RPMI7951 (cell line): ENCODE measurements around the gene FBXO41. TPM values are rescaled to one million over a fixed set of nuclear protein-coding genes. Genes with fewer than 3 reads are reported as not detected.

Experiments
- DNase-seq: peaks from one replicate; pipeline ENCODE4 v3.0.0-alpha.2; 2012; ENCODE audit warnings: low read depth
- total RNA-seq: library from RNA; depleted of rRNA; stranded (reverse); fragments of >200 nt; shearing (Covaris generic); gene quantifications from 2 replicates; pipeline ENCODE4 v1.2.3, GENCODE V29; 2014; rRNA removed

FBXO41 gene
- total RNA-seq, 1 experiment from 2014 or later, result 1.1 TPM

GRCh38 chr2:73212448-73213176 is 71.7 kb downstream of the FBXO41 start:
- DNase-seq, result peak; percentile 72

GRCh38 chr2:73212098-73212447 is 72.2 kb downstream of the FBXO41 start:
- DNase-seq, result no peak

GRCh38 chr2:73210696-73211095 is 73.6 kb downstream of the FBXO41 start:
- DNase-seq, result no peak

- DNase-seq, result no peak
These were observed 74.3 kb downstream of the FBXO41 start for GRCh38 chr2:73210019-73210418.

- DNase-seq, result no peak
These were observed 76.0 kb downstream of the FBXO41 start for GRCh38 chr2:73208258-73208657.

- DNase-seq, result no peak
These were observed 78.7 kb downstream of the FBXO41 start for GRCh38 chr2:73205611-73206010.

Other genes starting within 250 kb of the FBXO41 start
- 8.7 and 18.3 TPM in 2 replicates for gene SFXN5, start 212.8 kb downstream of the FBXO41 start, total RNA-seq
- 13.1 and 15.1 TPM in 2 replicates for gene RAB11FIP5, start 171.5 kb downstream of the FBXO41 start, total RNA-seq
- not detected in 2 replicates for gene NOTO, start 81.9 kb downstream of the FBXO41 start, total RNA-seq
- gene SMYD5, start 70.2 kb downstream of the FBXO41 start, total RNA-seq, result 20.1 and 21.5 TPM in 2 replicates
- 43.6 and 52.7 TPM in 2 replicates for gene PRADC1, start 51.2 kb downstream of the FBXO41 start, total RNA-seq
- 396 and 500 TPM in 2 replicates for gene CCT7, start 50.2 kb downstream of the FBXO41 start, total RNA-seq
- gene EGR4, start 9.1 kb upstream of the FBXO41 start, total RNA-seq, result not detected in 2 replicates
- gene ALMS1, start 101.4 kb upstream of the FBXO41 start, total RNA-seq, result 14.2 and 16.7 TPM in 2 replicates